ENCODE measurements around the gene PPP1R12B.

PPP1R12B gene

GRCh38 chr1:202638701-202639305 is 290.3 kb downstream of the PPP1R12B start:
- DNase-seq = peak; percentile 55

- DNase-seq = no peak
These were observed 291.0 kb downstream of the PPP1R12B start for GRCh38 chr1:202639500-202639899.

GRCh38 chr1:202642212-202642611 is 293.7 kb downstream of the PPP1R12B start:
- DNase-seq = no peak
